ENCODE measurements around the gene EGFL7. TPM values are rescaled to one million over a fixed set of nuclear protein-coding genes. Genes with fewer than 3 reads are reported as not detected.
"Not testable (repeated sequence)": the region's sequence is repeated elsewhere in the genome, so short reads cannot be mapped to it uniquely, and the experiment has no call there.

EGFL7 gene
- total RNA-seq, 1 donor from 2014 or later, result 35.0 TPM

DNA sequence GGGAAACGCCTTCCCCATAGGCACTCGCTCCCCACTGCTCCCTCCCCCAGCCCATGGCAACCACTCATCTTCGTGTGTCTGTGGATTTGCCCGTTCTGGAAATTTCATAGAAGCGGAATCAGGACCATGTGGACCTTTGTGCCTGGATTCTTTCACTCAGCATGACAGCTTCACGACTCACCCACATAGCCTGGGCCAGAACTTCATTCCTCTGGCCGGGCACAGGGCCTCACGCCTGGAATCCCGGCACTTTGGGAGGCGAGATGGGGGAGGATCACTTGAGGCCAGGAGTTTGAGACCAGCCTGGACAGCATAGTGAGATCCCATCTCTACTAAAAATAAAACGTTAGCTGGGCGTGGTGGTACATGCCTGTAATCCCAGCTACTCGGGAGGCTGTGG is 37.6 kb downstream of the EGFL7 start:
- no peak overlapping the region for H3K4me3 ChIP-seq (ENCODE audit: low read depth, low read length)
- DNase-seq (ENCODE audit: low read depth), result no peak
- TF ChIP-seq CTCF (conservative IDR thresholded peaks at IDR 0.05; ENCODE audit: low read depth, low read length), result no peak

- DNase-seq (ENCODE audit: low read depth), result no peak
- no peak overlapping the region for H3K4me3 ChIP-seq (ENCODE audit: low read depth, low read length)
- no peak for TF ChIP-seq CTCF (conservative IDR thresholded peaks at IDR 0.05; ENCODE audit: low read depth, low read length)
Observed at GRCh38 chr9:136700959-136701667, 38.4 kb downstream of the EGFL7 start.

- no peak for TF ChIP-seq CTCF (conservative IDR thresholded peaks at IDR 0.05; ENCODE audit: low read depth, low read length)
- DNase-seq (ENCODE audit: low read depth), result no peak
- H3K4me3 ChIP-seq (ENCODE audit: low read depth, low read length), result no peak overlapping the region
Observed at GRCh38 chr9:136701668-136702053, 38.9 kb downstream of the EGFL7 start.

- H3K4me3 ChIP-seq (ENCODE audit: low read depth, low read length), result no peak overlapping the region
- no peak for TF ChIP-seq CTCF (conservative IDR thresholded peaks at IDR 0.05; ENCODE audit: low read depth, low read length)
- DNase-seq (ENCODE audit: low read depth), result no peak
Observed at GRCh38 chr9:136703276-136703860, 40.7 kb downstream of the EGFL7 start.

DNA sequence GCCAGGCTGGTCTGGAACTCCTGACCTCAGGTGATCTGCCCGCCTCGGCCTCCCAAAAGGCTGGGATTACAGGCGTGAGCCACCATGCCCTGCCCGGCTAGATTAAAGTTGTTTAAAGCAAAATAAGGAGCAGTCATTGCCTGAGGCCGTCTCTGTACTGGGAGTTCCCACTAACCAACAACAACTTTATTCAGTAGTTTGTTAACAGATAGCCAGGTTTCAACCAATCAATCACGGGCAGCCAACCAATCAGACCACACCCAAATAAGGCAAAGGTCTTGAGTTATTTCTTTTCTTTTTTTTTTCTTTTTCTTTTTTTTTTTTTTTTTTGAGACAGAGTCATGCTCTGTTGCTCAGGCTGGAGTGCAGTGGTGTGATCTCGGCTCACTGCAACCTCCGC is 42.0 kb downstream of the EGFL7 start:
- not testable (repeated sequence) for DNase-seq (ENCODE audit: low read depth); H3K4me3 ChIP-seq (ENCODE audit: low read depth, low read length)

- DNase-seq (ENCODE audit: low read depth), result no peak
- TF ChIP-seq CTCF (conservative IDR thresholded peaks at IDR 0.05; ENCODE audit: low read depth, low read length), result no peak
- no peak overlapping the region for H3K4me3 ChIP-seq (ENCODE audit: low read depth, low read length)
Observed at GRCh38 chr9:136705564-136705963, 42.8 kb downstream of the EGFL7 start.

- TF ChIP-seq CTCF (conservative IDR thresholded peaks at IDR 0.05; ENCODE audit: low read depth, low read length), result no peak
- H3K4me3 ChIP-seq (ENCODE audit: low read depth, low read length), result no peak overlapping the region
- DNase-seq (ENCODE audit: low read depth), result no peak
Observed at GRCh38 chr9:136707011-136707410, 44.3 kb downstream of the EGFL7 start.
